ENCODE results near the gene PHPT1.
"Not testable (repeated sequence)": the region's sequence is repeated elsewhere in the genome, so short reads cannot be mapped to it uniquely, and the experiment has no call there.

Gene PHPT1

DNA sequence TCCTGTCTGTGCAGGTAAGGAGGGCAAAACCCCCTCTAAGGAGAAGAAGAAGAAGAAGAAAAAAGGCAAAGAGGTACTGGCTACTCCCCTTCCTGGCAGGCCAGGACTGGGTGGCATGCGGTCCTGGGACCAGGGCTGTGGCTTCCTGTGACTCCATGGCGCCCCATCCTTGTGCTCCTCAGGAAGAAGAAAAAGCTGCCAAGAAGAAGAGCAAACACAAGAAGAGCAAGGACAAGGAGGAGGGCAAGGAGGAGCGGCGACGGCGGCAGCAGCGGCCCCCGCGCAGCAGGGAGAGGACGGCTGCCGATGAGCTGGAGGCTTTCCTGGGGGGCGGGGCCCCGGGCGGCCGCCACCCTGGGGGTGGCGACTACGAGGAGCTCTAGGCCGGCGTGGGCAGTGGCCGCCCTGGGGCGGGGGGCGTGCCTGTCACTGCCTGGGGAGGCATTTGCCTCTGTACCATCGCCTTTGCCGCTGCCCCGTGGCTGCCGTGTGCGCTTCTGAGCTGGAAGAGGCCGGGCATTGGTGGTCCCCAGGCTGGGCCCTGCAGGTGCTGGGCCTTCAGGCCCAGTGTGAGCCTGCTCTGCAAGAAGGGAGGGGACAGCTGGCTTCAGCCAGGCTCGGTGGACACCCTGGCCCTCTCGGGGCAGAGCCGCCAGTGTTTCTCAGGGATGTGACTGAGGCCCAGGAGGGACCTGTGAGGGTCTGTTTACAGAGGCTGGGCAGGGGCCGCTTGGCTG is 8.9 kb upstream of the PHPT1 start:
- H3K4me1 Mint-ChIP-seq = peaks cover 34% of the 10 kb centered on the region
- TF ChIP-seq, protein P1, sequence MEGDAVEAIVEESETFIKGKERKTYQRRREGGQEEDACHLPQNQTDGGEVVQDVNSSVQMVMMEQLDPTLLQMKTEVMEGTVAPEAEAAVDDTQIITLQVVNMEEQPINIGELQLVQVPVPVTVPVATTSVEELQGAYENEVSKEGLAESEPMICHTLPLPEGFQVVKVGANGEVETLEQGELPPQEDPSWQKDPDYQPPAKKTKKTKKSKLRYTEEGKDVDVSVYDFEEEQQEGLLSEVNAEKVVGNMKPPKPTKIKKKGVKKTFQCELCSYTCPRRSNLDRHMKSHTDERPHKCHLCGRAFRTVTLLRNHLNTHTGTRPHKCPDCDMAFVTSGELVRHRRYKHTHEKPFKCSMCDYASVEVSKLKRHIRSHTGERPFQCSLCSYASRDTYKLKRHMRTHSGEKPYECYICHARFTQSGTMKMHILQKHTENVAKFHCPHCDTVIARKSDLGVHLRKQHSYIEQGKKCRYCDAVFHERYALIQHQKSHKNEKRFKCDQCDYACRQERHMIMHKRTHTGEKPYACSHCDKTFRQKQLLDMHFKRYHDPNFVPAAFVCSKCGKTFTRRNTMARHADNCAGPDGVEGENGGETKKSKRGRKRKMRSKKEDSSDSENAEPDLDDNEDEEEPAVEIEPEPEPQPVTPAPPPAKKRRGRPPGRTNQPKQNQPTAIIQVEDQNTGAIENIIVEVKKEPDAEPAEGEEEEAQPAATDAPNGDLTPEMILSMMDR (IDR thresholded peaks at IDR 0.05) = no peak
- no peaks in the 10 kb centered on the region for H3K36me3 Mint-ChIP-seq (ENCODE audit: low read depth)
- H3K9me3 Mint-ChIP-seq = no peaks in the 10 kb centered on the region
- DNase-seq = peak; percentile 42
- H3K27ac Mint-ChIP-seq = peak overlapping the region; percentile 91
- H3K27me3 Mint-ChIP-seq (ENCODE audit: low read depth, poor library complexity) = no peaks in the 10 kb centered on the region
- peak overlapping the region; percentile 33 for H3K4me3 Mint-ChIP-seq

GRCh38 chr9:136840877-136841645 is 8.1 kb upstream of the PHPT1 start:
- no peaks in the 10 kb centered on the region for H3K36me3 Mint-ChIP-seq (ENCODE audit: low read depth)
- H3K27me3 Mint-ChIP-seq (ENCODE audit: low read depth, poor library complexity) = no peaks in the 10 kb centered on the region
- no peak overlapping the region for H3K4me3 Mint-ChIP-seq
- peaks cover 34% of the 10 kb centered on the region for H3K4me1 Mint-ChIP-seq
- H3K27ac Mint-ChIP-seq = peak overlapping the region; percentile 83
- no peaks in the 10 kb centered on the region for H3K9me3 Mint-ChIP-seq
- peak; percentile 55 for DNase-seq
- TF ChIP-seq, protein P1 (IDR thresholded peaks at IDR 0.05) = no peak

DNA sequence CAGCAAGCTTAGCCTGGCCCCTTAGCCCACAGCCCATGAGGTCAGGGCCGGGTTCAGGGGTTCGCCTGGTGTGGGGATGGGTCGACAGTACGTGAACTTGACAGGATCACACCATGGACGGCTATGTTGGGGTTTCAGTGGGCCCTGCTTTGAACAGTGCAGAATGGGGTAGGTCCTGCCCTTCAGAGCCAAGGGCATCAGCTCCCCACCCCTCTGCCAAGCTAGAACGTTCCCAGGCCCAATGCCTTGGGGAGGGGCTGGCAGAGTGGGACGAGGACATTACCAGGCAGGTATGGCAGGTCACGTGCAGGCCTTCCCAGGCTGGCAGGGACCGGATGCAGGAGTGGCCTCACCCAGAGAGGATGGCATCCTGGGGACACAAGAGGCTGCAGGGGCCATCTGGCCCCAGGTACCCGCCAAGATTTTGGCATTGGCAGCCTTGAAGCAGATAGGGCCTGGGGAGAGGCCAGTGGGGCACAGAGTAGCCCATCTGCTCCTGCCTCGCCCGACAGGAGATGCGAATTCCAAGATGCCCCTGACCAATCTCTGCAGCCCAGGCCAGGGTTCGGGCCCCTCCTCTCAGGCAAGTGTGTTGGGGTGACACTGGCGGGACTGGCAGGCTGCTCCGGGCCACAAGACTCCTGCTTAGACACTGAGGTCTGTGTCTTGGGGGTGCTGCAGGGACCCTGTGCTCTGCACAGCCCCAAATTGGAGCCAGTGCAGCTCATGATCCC is 7.4 kb upstream of the PHPT1 start:
- H3K9me3 Mint-ChIP-seq; H3K36me3 Mint-ChIP-seq (ENCODE audit: low read depth); H3K27ac Mint-ChIP-seq; H3K27me3 Mint-ChIP-seq (ENCODE audit: low read depth, poor library complexity); DNase-seq: not testable (repeated sequence)
- Mint-ChIP-seq H3K4me1 (peaks cover 34% of the 10 kb centered on the region), H3K4me3 (peak overlapping the region; percentile 60)

- H3K36me3 Mint-ChIP-seq (ENCODE audit: low read depth) = not testable (repeated sequence)
- peak within 1 kb of the TSS; percentile 60 for H3K4me3 Mint-ChIP-seq
- peak; percentile 82 for DNase-seq
Measured at GRCh38 chr9:136842380-136842948, 6.7 kb upstream of the PHPT1 start, which contains the start of gene AJM1. Gene AJM1 (plus strand): TSS chr9:136842478. CDS start chr9:136844415, 1,937 bp downstream.

DNA sequence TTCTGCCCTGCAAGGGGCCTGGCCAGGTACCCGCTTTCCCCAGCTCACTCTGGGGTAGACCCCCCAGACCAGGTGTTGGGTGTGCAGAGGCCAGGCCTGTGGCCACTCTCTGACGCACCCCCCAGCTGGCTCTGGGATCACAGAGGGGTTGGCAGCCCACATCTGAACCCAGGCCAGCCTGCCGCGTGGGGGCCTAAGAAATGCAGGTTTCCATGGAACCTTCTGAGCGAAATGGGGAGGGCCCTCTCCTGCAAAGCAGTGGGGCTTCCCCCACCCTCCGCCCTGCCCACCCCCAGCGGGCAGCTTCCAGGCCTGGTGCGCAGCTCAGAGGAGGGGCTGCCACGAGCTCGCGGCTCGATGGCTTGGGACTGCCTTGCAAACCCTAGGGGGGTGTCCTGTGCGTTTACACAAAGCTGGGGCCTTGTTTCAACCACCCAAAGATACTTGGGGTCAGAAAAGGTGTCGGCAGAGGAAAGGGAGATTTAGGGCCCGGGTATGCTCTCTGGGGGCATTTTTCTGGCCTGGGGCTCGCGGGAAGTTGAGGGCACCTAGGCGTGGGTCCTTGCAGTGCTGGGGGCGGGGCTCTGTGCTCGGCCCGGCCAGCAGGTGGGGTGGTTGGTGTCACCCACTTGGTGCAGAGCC is 5.9 kb upstream of the PHPT1 start:
- H3K4me1 Mint-ChIP-seq = peaks cover 34% of the 10 kb centered on the region
- not testable (repeated sequence) for H3K27me3 Mint-ChIP-seq (ENCODE audit: low read depth, poor library complexity); H3K36me3 Mint-ChIP-seq (ENCODE audit: low read depth); H3K27ac Mint-ChIP-seq; H3K4me3 Mint-ChIP-seq; H3K9me3 Mint-ChIP-seq; DNase-seq

More at GRCh38 chr9:136842380-136842948, 6.7 kb upstream of the PHPT1 start, which contains the start of gene AJM1:
- H3K27ac Mint-ChIP-seq; H3K27me3 Mint-ChIP-seq (ENCODE audit: low read depth, poor library complexity); H3K9me3 Mint-ChIP-seq: not testable (repeated sequence)
- TF ChIP-seq, protein P1 (IDR thresholded peaks at IDR 0.05) = peak; percentile 86
- H3K4me1 Mint-ChIP-seq = peaks cover 34% of the 10 kb centered on the region

Measured in nephron progenitor cell (in vitro differentiated cells).